ENCODE results near the gene ESYT3.

The ESYT3 gene

DNA sequence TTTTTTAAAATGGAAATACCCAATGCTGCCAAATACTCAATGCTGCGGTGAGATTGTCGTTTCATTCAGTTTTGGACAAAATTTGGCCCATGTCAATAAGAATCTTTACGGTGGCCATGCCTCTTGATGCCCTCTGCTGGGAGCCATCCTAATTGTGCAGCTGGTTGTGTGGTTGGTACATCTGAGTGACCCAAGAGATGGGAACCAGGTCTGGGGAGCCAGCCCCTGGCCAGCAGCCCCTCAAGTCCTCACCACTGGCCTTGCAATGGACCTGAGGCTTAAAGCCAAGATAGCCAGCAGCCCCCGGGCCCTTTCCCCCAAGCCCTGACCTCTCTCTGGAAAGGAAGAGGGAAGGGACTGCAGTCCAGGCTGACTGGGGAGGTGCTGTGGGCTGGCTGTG lies 36.4 kb upstream of the ESYT3 start:
- Histone ChIP-seq H3K79me2 (ENCODE audit: insufficient read depth, low read length) (no peaks in the 10 kb centered on the region), H3K4me2 (ENCODE audit: low read depth, low read length, poor library complexity, severe bottlenecking) (no peak overlapping the region), H3K9ac (ENCODE audit: low read length) (no peak overlapping the region), H2AFZ (ENCODE audit: low read depth, low read length, severe bottlenecking) (no peak overlapping the region), H3K4me3 (ENCODE audit: insufficient read depth, low read length, poor library complexity, severe bottlenecking) (no peak overlapping the region), H3K36me3 (ENCODE audit: low read length) (no peaks in the 10 kb centered on the region), H3K27me3 (ENCODE audit: low read length) (no peaks in the 10 kb centered on the region), H3K9me3 (ENCODE audit: insufficient read depth, low read length) (no peaks in the 10 kb centered on the region), H4K20me1 (ENCODE audit: low read depth, low read length) (no peaks in the 10 kb centered on the region), H3K9me2 (replicated peaks; ENCODE audit: insufficient read depth, low read length) (no peaks in the 10 kb centered on the region), H3F3A (ENCODE audit: insufficient read depth) (no peaks in the 10 kb centered on the region), H3K27ac (ENCODE audit: low read depth, low read length) (no peak overlapping the region)
- TF ChIP-seq, protein P1, sequence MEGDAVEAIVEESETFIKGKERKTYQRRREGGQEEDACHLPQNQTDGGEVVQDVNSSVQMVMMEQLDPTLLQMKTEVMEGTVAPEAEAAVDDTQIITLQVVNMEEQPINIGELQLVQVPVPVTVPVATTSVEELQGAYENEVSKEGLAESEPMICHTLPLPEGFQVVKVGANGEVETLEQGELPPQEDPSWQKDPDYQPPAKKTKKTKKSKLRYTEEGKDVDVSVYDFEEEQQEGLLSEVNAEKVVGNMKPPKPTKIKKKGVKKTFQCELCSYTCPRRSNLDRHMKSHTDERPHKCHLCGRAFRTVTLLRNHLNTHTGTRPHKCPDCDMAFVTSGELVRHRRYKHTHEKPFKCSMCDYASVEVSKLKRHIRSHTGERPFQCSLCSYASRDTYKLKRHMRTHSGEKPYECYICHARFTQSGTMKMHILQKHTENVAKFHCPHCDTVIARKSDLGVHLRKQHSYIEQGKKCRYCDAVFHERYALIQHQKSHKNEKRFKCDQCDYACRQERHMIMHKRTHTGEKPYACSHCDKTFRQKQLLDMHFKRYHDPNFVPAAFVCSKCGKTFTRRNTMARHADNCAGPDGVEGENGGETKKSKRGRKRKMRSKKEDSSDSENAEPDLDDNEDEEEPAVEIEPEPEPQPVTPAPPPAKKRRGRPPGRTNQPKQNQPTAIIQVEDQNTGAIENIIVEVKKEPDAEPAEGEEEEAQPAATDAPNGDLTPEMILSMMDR (IDR thresholded peaks at IDR 0.05; ENCODE audit: insufficient read depth, low read length, poor library complexity, severe bottlenecking), result no peak
- no peak for TF ChIP-seq EZH2phosphoT487 (conservative IDR thresholded peaks at IDR 0.05; ENCODE audit: low read length)

DNA sequence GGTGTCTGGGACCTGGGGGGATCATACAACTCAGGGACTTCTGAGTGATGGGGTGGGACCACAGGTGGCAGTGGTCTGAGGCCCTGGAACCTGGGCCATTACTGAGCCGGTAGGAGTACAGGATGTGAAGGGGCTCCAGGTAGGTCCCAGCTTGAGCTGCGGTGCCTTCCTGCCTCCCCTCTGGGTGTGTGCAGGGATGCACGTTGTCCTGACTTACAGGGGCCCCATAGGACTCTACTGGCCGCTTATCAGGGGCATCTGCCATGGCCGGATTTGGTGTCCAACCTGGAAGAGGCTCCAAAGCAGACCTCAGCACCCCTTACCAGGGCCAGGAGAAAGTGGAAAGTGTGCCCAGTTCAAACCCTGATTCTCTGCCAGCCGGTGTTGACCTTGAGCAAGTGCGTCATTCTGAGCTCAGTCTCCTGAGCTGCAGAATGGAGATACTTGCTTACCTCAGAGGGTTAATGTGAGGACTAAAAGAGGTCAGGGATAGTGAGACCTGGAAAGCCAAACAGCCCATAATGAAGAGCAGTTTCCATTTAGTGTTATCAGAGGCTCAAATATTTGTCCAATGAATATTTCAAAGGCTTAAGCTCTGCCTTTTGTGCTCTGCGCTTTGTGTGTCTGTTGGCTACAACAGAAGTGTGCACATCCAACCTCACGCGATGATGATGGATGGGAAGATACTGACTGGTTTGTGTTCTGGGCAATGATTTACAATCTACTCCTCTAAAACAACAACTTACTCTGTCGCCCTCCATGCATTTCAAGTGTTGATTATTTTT lies 35.4 kb upstream of the ESYT3 start:
- H4K20me1 ChIP-seq (ENCODE audit: low read depth, low read length), result no peaks in the 10 kb centered on the region
- H3F3A ChIP-seq (ENCODE audit: insufficient read depth), result no peaks in the 10 kb centered on the region
- no peaks in the 10 kb centered on the region for H3K36me3 ChIP-seq (ENCODE audit: low read length)
- no peak overlapping the region for H3K9ac ChIP-seq (ENCODE audit: low read length)
- H3K9me3 ChIP-seq (ENCODE audit: insufficient read depth, low read length), result no peaks in the 10 kb centered on the region
- H3K4me2 ChIP-seq (ENCODE audit: low read depth, low read length, poor library complexity, severe bottlenecking), result no peak overlapping the region
- H3K27me3 ChIP-seq (ENCODE audit: low read length), result no peaks in the 10 kb centered on the region
- no peak for TF ChIP-seq EZH2phosphoT487 (conservative IDR thresholded peaks at IDR 0.05; ENCODE audit: low read length)
- TF ChIP-seq, protein P1 (IDR thresholded peaks at IDR 0.05; ENCODE audit: insufficient read depth, low read length, poor library complexity, severe bottlenecking), result no peak
- H3K4me3 ChIP-seq (ENCODE audit: insufficient read depth, low read length, poor library complexity, severe bottlenecking), result no peak overlapping the region
- H2AFZ ChIP-seq (ENCODE audit: low read depth, low read length, severe bottlenecking), result no peak overlapping the region
- H3K9me2 ChIP-seq (replicated peaks; ENCODE audit: insufficient read depth, low read length), result no peaks in the 10 kb centered on the region
- H3K27ac ChIP-seq (ENCODE audit: low read depth, low read length), result no peak overlapping the region
- H3K79me2 ChIP-seq (ENCODE audit: insufficient read depth, low read length), result no peaks in the 10 kb centered on the region

DNA sequence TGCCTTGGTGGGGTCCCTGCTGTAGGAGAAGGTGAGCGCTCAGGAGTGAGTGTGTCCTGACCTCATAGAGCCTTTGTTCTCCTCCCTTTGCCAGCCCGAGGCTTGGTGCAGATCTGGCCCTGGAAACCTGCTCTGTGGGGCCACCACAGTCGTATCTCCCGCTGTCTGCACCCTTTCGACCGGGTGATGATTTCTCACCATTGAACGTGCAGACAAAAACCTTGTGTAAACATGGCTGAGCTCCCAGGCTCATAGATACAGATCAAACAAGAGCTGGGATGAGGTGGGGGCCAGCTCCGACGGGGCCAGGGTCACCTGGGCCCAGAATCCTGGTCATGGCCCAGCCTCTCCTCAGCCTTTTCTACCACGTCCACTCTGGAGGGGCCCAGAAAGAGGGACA lies 34.6 kb upstream of the ESYT3 start:
- Histone ChIP-seq H3K9ac (ENCODE audit: low read length) (no peak overlapping the region), H2AFZ (ENCODE audit: low read depth, low read length, severe bottlenecking) (no peak overlapping the region), H3K4me2 (ENCODE audit: low read depth, low read length, poor library complexity, severe bottlenecking) (no peak overlapping the region), H3K4me3 (ENCODE audit: insufficient read depth, low read length, poor library complexity, severe bottlenecking) (no peak overlapping the region), H3K27me3 (ENCODE audit: low read length) (no peaks in the 10 kb centered on the region), H3F3A (ENCODE audit: insufficient read depth) (no peaks in the 10 kb centered on the region), H3K27ac (ENCODE audit: low read depth, low read length) (no peak overlapping the region), H3K9me3 (ENCODE audit: insufficient read depth, low read length) (no peaks in the 10 kb centered on the region), H3K9me2 (replicated peaks; ENCODE audit: insufficient read depth, low read length) (no peaks in the 10 kb centered on the region), H3K36me3 (ENCODE audit: low read length) (no peaks in the 10 kb centered on the region), H4K20me1 (ENCODE audit: low read depth, low read length) (no peaks in the 10 kb centered on the region), H3K79me2 (ENCODE audit: insufficient read depth, low read length) (no peaks in the 10 kb centered on the region)
- no peak for TF ChIP-seq EZH2phosphoT487 (conservative IDR thresholded peaks at IDR 0.05; ENCODE audit: low read length)
- TF ChIP-seq, protein P1 (IDR thresholded peaks at IDR 0.05; ENCODE audit: insufficient read depth, low read length, poor library complexity, severe bottlenecking), result no peak
